ENCODE data around the gene TENM4. TPM values are rescaled to one million over a fixed set of nuclear protein-coding genes. Genes with fewer than 3 reads are reported as not detected.

Gene TENM4
- total and polyA plus RNA-seq, 11 donors, result 0.08 to 6.4 (median 1.0) TPM

GRCh38 chr11:79486242-79486984 lies 45.6 kb upstream of the TENM4 start:
- intact Hi-C loops (cut with DNase I), result loop anchor here in 1 of 10 donors (10.0 kb wide), 1 partner anchor 82 kb away; no protein-coding TSS in a partner anchor
- H3K36me3 ChIP-seq, result no peaks in the 10 kb centered on the region
- no peak overlapping the region for H3K27ac ChIP-seq
- H3K9me3 ChIP-seq, result no peaks in the 10 kb centered on the region
- ATAC-seq, result no peak
- 61 to 71% (median 63%) methylated on average over 6 of the region's 6 CpGs for WGBS, 4 donors
- H3K27me3 ChIP-seq, result no peaks in the 10 kb centered on the region
- DNase-seq, result no peak
- no peak for TF ChIP-seq POLR2A (IDR thresholded peaks at IDR 0.05)
- no peak for TF ChIP-seq CTCF (IDR thresholded peaks at IDR 0.05)
- no peaks in the 10 kb centered on the region for H3K4me1 ChIP-seq
- H3K4me3 ChIP-seq, result no peak overlapping the region

DNA sequence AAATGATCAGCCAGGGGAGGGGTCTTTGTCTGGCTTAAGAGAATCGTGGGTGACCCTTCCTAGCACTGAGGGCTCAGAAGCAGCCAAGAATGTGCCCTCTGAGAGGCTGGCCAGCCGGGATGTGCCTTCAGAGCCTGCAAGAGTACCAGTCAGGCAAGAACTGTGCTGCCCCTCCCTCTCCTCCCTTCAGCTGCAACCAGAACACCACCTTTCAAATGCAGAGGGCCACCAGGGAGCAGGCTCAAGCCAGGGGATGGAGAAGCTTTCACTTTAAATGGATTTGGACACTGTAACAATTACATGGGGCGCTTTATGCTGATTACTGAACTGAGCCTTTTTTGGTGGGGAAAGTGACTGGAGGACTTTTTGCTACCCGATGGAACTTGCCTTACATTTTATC lies 44.9 kb upstream of the TENM4 start:
- 30 to 40% (median 35%) methylated on average over 4 of the region's 4 CpGs for WGBS, 4 donors

DNA sequence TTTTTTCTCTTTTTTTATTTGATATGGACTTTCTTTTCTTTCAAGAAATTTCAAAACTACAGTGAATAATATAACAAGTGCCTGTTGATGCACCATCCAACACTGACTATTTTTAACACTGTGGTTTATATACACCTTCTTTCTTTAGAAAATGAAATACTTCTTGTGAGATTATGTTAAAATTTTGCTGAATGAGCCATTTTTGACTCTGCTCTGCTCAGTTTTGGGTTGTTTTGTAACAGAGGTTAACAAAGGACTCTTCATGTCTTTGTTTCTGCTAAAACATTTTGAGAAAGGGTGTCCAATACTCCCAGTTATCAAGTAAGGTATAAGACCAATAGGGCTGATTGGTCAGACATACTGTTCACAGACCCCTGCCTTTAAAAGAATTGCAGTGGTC lies 44.0 kb upstream of the TENM4 start:
- no peak overlapping the region for H3K4me3 ChIP-seq
- no peaks in the 10 kb centered on the region for H3K9me3 ChIP-seq
- no peak for DNase-seq
- intact Hi-C loops (cut with DNase I), result loop anchor here in 1 of 10 donors (10.0 kb wide), 1 partner anchor 80 kb away; no protein-coding TSS in a partner anchor
- no peaks in the 10 kb centered on the region for H3K27me3 ChIP-seq
- H3K36me3 ChIP-seq, result no peaks in the 10 kb centered on the region
- H3K27ac ChIP-seq, result no peak overlapping the region
- no peak for ATAC-seq
- TF ChIP-seq POLR2A (IDR thresholded peaks at IDR 0.05) (no peak), CTCF (IDR thresholded peaks at IDR 0.05) (no peak)
- no peaks in the 10 kb centered on the region for H3K4me1 ChIP-seq

More for the DNA sequence above, 44.9 kb upstream of the TENM4 start:
- DNase-seq, result no peak
- ATAC-seq, result no peak
- no peaks in the 10 kb centered on the region for H3K36me3 ChIP-seq
- no peaks in the 10 kb centered on the region for H3K4me1 ChIP-seq
- H3K27ac ChIP-seq, result no peak overlapping the region
- no peak overlapping the region for H3K4me3 ChIP-seq
- no peaks in the 10 kb centered on the region for H3K27me3 ChIP-seq
- intact Hi-C loops (cut with DNase I), result loop anchor here in 1 of 10 donors (10.0 kb wide), 1 partner anchor 81 kb away; no protein-coding TSS in a partner anchor
- TF ChIP-seq CTCF (IDR thresholded peaks at IDR 0.05) (no peak), POLR2A (IDR thresholded peaks at IDR 0.05) (no peak)
- H3K9me3 ChIP-seq, result no peaks in the 10 kb centered on the region

DNA sequence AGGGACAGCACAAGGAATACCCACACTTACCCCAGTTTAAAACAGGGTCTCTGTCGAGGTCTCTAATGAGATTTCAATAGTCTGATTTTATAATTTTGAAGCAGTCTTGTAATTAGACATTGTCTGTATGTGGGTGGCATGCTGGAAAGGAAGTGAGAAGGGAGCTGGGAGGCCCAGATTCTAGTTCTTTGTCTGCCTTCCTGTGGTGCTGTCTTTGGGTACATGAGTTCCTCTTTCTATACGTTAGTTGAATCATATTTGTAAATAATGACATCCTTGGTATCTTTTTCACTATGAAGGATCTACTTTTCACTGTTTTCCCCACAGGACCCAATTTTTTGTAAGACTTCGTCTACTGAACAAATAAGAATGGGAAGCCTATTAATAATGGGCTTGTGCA lies 42.0 kb upstream of the TENM4 start:
- H3K4me1 ChIP-seq, result no peaks in the 10 kb centered on the region
- no peak for DNase-seq
- intact Hi-C loops (cut with DNase I), result loop anchor here in 1 of 10 donors (10.0 kb wide), 1 partner anchor 78 kb away; no protein-coding TSS in a partner anchor
- TF ChIP-seq POLR2A (IDR thresholded peaks at IDR 0.05) (no peak), CTCF (IDR thresholded peaks at IDR 0.05) (no peak)
- H3K9me3 ChIP-seq, result no peaks in the 10 kb centered on the region
- no peak for ATAC-seq
- H3K27ac ChIP-seq, result no peak overlapping the region
- H3K4me3 ChIP-seq, result no peak overlapping the region
- H3K27me3 ChIP-seq, result peaks cover 0 to 2% (median 0%) of the 10 kb centered on the region in 9 donors
- WGBS, 4 donors, result 61 to 68% (median 66%) methylated on average over 3 of the region's 3 CpGs
- H3K36me3 ChIP-seq, result no peaks in the 10 kb centered on the region

Measured in heart left ventricle (tissue), 16 donors.